OCI-M1 (cell line): ENCODE data around the gene CPNE1.

ENCODE experiments used
- DNase-seq: peaks from one replicate; lab custom pipeline; 2025; lab: John Stamatoyannopoulos, UW

Gene CPNE1

GRCh38 chr20:35598899-35599775 lies 65.6 kb downstream of the CPNE1 start:
- DNase-seq: no peak

GRCh38 chr20:35598476-35598875 lies 66.2 kb downstream of the CPNE1 start:
- DNase-seq: no peak

- DNase-seq: no peak
These were observed 67.5 kb downstream of the CPNE1 start for GRCh38 chr20:35597186-35597585.

- DNase-seq: no peak
These were observed 68.8 kb downstream of the CPNE1 start for GRCh38 chr20:35595901-35596300.

- DNase-seq: no peak
These were observed 69.2 kb downstream of the CPNE1 start for GRCh38 chr20:35595456-35595855.

GRCh38 chr20:35592339-35592974 lies 72.2 kb downstream of the CPNE1 start:
- DNase-seq: no peak

GRCh38 chr20:35588397-35588796 lies 76.3 kb downstream of the CPNE1 start:
- no peak for DNase-seq

- no peak for DNase-seq
These were observed 77.3 kb downstream of the CPNE1 start for GRCh38 chr20:35587436-35587835.

GRCh38 chr20:35586751-35587425 lies 77.8 kb downstream of the CPNE1 start:
- no peak for DNase-seq

- no peak for DNase-seq
These were observed 80.8 kb downstream of the CPNE1 start for GRCh38 chr20:35583636-35584560.

- DNase-seq: no peak
These were observed 81.8 kb downstream of the CPNE1 start for GRCh38 chr20:35582741-35583404.

GRCh38 chr20:35582131-35582530 lies 82.6 kb downstream of the CPNE1 start:
- no peak for DNase-seq

- DNase-seq: no peak
These were observed 85.5 kb downstream of the CPNE1 start for GRCh38 chr20:35579196-35579595.

- no peak for DNase-seq
These were observed 86.2 kb downstream of the CPNE1 start for GRCh38 chr20:35578469-35578868.

GRCh38 chr20:35576816-35577215 lies 87.9 kb downstream of the CPNE1 start:
- DNase-seq: no peak
